Panc1 (cell line): Measurements from ENCODE around the gene FREM2. TPM values are rescaled to one million over a fixed set of nuclear protein-coding genes. Genes with fewer than 3 reads are reported as not detected.

ENCODE experiments used
- ATAC-seq: fragments of 200-7000 bp; cut with Tn5 transposase; 2 replicates; pipeline ENCODE4 v1.9.1; 2020; ENCODE audit warnings: mild to moderate bottlenecking, moderate library complexity
- BruUV-seq: library from RNA; stranded (reverse); fragments of 400-500 nt; replicated peaks from 2 replicates; lab custom pipeline; 2021; lab: Mats Ljungman, UMichigan
- CTCF ChIA-PET: fragments of 300-600 bp; sonication (Branson Sonifier 250); formaldehyde crosslinking; loops from one replicate; lab custom pipeline; 2022; ENCODE audit warnings: antibody characterized with exemption; lab: Charles Lee
- POLR2A ChIA-PET: fragments of 300-600 bp; sonication (Branson Sonifier 250); formaldehyde crosslinking; loops from one replicate; lab custom pipeline; 2022; ENCODE audit warnings: antibody characterized with exemption; lab: Charles Lee
- DNase-seq: peaks from one replicate; pipeline ENCODE4 v3.0.0-alpha.2; 2010; ENCODE audit warnings: low read depth, low spot score
- H3K27ac ChIP-seq: 2 replicates; pipeline ENCODE4 v1.5.1; 2011; ENCODE audit warnings: mild to moderate bottlenecking, low read length, inconsistent platforms
- H3K27me3 ChIP-seq: fragments of 200-500 bp; sonication (Bioruptor generic); 2 replicates; pipeline ENCODE4 v1.6.0; 2014; ENCODE audit warnings: low read length, inconsistent platforms; ENCODE audit not compliant: control insufficient read depth, insufficient read depth
- H3K36me3 ChIP-seq: fragments of 200-500 bp; sonication (Bioruptor generic); 2 replicates; pipeline ENCODE4 v1.5.1; 2014; ENCODE audit warnings: inconsistent platforms, mild to moderate bottlenecking, low read length, moderate library complexity; ENCODE audit not compliant: control insufficient read depth, insufficient read depth
- H3K4me1 ChIP-seq: 2 replicates; pipeline ENCODE4 v1.5.1; 2011; ENCODE audit warnings: inconsistent platforms, mild to moderate bottlenecking, low read length, moderate library complexity; ENCODE audit not compliant: control insufficient read depth, insufficient read depth
- H3K4me3 ChIP-seq, 2 experiments: 2 replicates each; pipeline ENCODE4 v1.5.1; 2011 to 2012; ENCODE audit warnings: low read depth in 2 of 2, low read length in 2 of 2, mild to moderate bottlenecking in 2 of 2, inconsistent platforms in 1 of 2, moderate library complexity in 1 of 2
- H3K9me3 ChIP-seq: fragments of 200-500 bp; sonication (Bioruptor generic); 2 replicates; pipeline ENCODE4 v1.5.1; 2014; ENCODE audit warnings: low read depth, mild to moderate bottlenecking, inconsistent platforms, low read length, moderate library complexity; ENCODE audit not compliant: control insufficient read depth, insufficient read depth
- CTCF ChIP-seq: fragments of 450-650 bp; IDR thresholded peaks from 2 replicates; pipeline ENCODE4 v1.5.1; 2017; ENCODE audit warnings: mild to moderate bottlenecking
- POLR2AphosphoS5 ChIP-seq: IDR thresholded peaks from 2 replicates; pipeline ENCODE4 v1.6.1; 2012; ENCODE audit warnings: mild to moderate bottlenecking, low read depth, low read length, moderate library complexity
- REST ChIP-seq, 2 experiments: IDR thresholded peaks; 2 replicates each; pipeline ENCODE4 v1.6.1; 2011 to 2012; ENCODE audit warnings: low read depth in 2 of 2, control low read depth in 1 of 2, low read length in 1 of 2, mild to moderate bottlenecking in 1 of 2, moderate library complexity in 1 of 2; ENCODE audit not compliant: insufficient read depth in 1 of 2
- SIN3A ChIP-seq: IDR thresholded peaks from 2 replicates; pipeline ENCODE4 v1.6.1; 2012; ENCODE audit warnings: low read depth, mild to moderate bottlenecking, low read length, moderate library complexity, borderline replicate concordance; ENCODE audit not compliant: insufficient read depth
- TCF7L2 ChIP-seq: IDR thresholded peaks from 2 replicates; pipeline ENCODE4 v1.6.1; 2011; ENCODE audit warnings: mild to moderate bottlenecking, low read depth, low read length, inconsistent platforms
- in situ Hi-C: cut with HindIII; loops from 2 replicates; pipeline ENCODE4 v1.10.0; 2016; ENCODE audit warnings: low sequenced_read_pairs, low pct_unique_long_range_greater_than_20kb
- intact Hi-C: fragments of 100-400 bp; cut with micrococcal nuclease; formaldehyde crosslinking; loops from one replicate; pipeline ENCODE4 v1.10.0; 2022; ENCODE audit not compliant: unreplicated experiment
- total RNA-seq: library from RNA; stranded (reverse); gene quantifications from one replicate; pipeline ENCODE4 v1.2.1, GENCODE V29; 2021; ENCODE audit not compliant: unreplicated experiment

The FREM2 gene
- total RNA-seq, 1 experiment from 2014 or later: 0.15 TPM

- in situ Hi-C loops (no loop called here), intact Hi-C loops (no loop called here)
- no peaks in the 10 kb centered on the region for H3K9me3 ChIP-seq
- no peaks in the 10 kb centered on the region for H3K4me1 ChIP-seq
- H3K27me3 ChIP-seq: no peaks in the 10 kb centered on the region
- DNase-seq: no peak
- no peak for TF ChIP-seq POLR2AphosphoS5
- no peak for TF ChIP-seq REST (IDR thresholded peaks at IDR 0.05; ENCODE audit: insufficient read depth in 1 of 2, low read depth in 2 of 2, low read length in 1 of 2)
- TF ChIP-seq CTCF: peak; percentile 30; the same call in 1 of the 2 replicates
- no peak for TF ChIP-seq SIN3A
- no TSS peak for BruUV-seq
- POLR2A ChIA-PET: no interaction called here
- H3K27ac ChIP-seq: no peak overlapping the region
- H3K36me3 ChIP-seq: no peaks in the 10 kb centered on the region
- CTCF ChIA-PET: no interaction called here
- no peak for ATAC-seq
- H3K4me3 ChIP-seq: no peak overlapping the region
Measured at GRCh38 chr13:38641164-38641948, 45.5 kb upstream of the FREM2 start.

- no peaks in the 10 kb centered on the region for H3K27me3 ChIP-seq
- ChIA-PET CTCF (no interaction called here), POLR2A (no interaction called here)
- no peaks in the 10 kb centered on the region for H3K36me3 ChIP-seq
- H3K9me3 ChIP-seq: no peaks in the 10 kb centered on the region
- H3K4me3 ChIP-seq: no peak overlapping the region
- no peaks in the 10 kb centered on the region for H3K4me1 ChIP-seq
- no peak overlapping the region for H3K27ac ChIP-seq
- ATAC-seq (no peak), DNase-seq (no peak)
- intact Hi-C loops: no loop called here
- in situ Hi-C loops: no loop called here
- TF ChIP-seq TCF7L2 (no peak), SIN3A (no peak)
- no TSS peak for BruUV-seq
Measured at GRCh38 chr13:38647312-38647711, 39.6 kb upstream of the FREM2 start.

GRCh38 chr13:38648912-38649311, 38.0 kb upstream of the FREM2 start:
- no peak for ATAC-seq
- BruUV-seq: no TSS peak
- Histone ChIP-seq H3K27me3 (no peaks in the 10 kb centered on the region), H3K4me1 (no peaks in the 10 kb centered on the region), H3K9me3 (no peaks in the 10 kb centered on the region), H3K4me3 (no peak overlapping the region), H3K36me3 (no peaks in the 10 kb centered on the region), H3K27ac (no peak overlapping the region)
- intact Hi-C loops: no loop called here
- ChIA-PET CTCF (no interaction called here), POLR2A (no interaction called here)
- no peak for DNase-seq
- in situ Hi-C loops: no loop called here
- TF ChIP-seq CTCF (no peak), POLR2AphosphoS5 (no peak), SIN3A (no peak), REST (IDR thresholded peaks at IDR 0.05; ENCODE audit: insufficient read depth in 1 of 2, low read depth in 2 of 2, low read length in 1 of 2) (no peak)
